Activated CD4-positive, alpha-beta T cell treated with anti-CD3 and anti-CD28 coated beads for 1 hour (primary cell): ENCODE results near the gene GDF9.

Source experiments
- DNase-seq: peaks from one replicate; pipeline ENCODE4 v3.0.0-alpha.2; 2020

The GDF9 gene

DNA sequence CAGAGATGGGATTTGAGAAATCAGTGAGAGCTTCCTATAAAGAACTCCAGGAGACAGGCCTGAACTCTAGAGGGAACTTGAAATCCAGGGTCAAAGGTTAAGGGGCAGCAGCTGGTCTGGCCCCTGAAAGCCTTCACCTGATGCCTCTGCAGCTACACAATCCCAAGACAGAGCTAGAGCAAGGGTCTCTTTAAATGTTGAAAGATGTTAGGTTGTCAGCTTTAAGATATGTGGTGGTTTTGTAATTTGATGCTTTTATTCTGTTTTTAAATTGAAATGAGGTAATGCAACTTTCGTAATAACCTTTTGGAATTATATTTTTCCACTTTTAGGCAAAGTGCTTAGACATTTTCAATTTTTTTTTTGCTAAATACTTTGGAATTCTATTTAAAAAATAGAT lies 50.8 kb downstream of the GDF9 start:
- DNase-seq, result no peak

DNA sequence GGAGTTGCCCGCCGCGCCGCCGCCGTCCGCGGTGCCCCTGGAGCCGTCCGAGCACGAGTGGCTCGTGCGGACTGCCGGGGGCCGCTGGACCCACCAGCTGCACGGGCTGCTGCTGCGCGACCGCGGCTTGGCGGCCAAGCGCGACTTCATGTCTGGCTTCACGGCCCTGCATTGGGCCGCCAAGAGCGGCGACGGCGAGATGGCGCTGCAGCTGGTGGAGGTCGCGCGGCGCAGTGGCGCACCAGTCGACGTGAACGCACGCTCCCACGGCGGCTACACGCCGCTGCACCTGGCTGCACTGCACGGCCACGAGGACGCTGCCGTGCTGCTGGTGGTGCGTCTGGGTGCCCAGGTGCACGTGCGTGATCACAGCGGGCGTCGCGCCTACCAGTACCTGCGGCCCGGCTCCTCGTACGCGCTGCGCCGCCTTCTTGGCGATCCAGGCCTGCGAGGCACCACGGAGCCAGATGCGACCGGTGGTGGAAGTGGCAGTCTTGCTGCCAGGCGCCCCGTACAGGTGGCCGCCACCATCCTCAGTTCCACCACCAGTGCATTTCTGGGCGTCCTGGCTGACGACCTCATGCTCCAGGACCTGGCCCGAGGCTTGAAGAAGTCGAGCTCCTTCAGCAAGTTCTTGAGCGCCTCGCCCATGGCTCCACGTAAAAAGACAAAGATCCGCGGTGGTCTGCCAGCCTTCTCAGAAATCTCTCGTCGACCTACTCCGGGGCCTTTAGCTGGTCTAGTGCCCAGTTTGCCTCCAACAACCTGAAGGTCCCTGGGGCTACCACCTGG lies 51.6 kb downstream of the GDF9 start:
- DNase-seq, result no peak

DNA sequence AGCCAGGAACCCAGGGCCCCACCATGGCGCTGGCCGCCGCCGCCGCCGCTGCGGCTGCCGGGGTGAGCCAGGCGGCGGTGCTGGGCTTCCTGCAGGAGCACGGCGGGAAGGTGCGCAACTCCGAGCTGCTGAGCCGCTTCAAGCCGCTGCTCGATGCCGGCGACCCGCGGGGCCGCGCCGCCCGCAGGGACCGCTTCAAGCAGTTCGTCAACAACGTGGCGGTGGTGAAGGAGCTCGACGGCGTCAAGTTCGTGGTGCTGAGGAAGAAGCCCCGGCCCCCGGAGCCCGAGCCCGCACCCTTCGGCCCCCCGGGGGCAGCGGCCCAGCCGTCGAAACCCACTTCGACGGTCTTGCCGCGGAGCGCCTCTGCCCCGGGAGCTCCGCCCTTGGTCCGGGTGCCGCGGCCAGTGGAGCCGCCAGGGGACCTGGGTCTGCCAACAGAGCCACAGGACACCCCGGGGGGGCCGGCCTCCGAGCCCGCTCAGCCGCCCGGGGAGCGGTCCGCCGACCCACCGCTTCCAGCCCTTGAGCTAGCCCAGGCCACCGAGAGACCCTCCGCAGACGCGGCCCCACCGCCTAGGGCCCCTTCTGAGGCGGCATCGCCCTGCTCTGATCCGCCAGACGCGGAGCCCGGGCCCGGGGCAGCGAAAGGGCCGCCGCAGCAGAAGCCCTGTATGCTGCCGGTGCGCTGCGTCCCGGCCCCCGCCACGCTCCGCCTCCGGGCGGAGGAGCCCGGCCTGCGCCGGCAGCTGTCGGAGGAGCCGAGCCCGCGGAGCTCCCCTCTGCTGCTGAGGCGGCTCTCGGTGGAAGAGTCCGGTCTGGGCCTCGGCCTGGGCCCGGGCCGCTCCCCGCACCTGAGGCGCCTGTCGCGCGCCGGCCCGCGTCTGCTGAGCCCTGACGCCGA lies 52.4 kb downstream of the GDF9 start:
- DNase-seq, result no peak

DNA sequence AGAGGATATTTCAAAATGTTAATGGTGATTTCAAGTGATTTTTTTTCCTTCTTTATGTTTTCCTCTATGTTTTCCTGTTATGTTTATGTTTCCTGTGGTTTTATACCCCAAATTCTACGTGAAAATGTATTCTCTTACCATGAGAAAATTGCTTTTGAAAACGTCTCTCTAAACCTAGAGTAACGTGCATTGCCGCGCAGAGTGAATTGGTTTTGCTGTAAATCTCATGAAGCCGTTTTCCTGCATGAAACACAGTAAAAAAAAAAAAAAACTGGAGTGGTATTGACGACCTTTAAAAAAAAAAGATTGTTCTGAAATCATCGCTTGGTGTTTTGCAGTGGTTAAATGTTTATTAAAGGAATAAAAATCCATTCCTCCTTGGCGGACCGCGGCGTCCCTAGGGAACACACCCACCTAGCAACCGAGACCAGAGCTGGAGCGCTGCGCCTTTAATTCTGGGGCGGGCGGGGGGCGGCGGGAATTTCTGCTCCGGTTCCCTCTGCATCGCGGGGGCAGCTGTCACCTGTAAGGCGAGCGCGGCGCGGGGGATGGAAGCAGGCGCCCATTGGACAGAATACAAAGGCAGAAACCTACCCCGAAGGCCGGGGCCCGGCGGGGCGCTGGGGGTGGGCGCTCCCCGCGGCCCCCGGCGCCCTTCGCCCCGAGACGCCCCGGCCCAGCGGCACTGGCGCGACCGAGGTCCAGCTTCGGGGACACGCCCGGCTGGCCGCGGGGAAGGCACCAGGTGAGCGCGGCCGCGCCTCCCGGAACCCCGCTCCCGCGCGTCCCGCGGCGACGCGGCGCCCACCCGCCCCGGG lies 53.3 kb downstream of the GDF9 start, which contains the start of gene SOWAHA:
TSS of gene SOWAHA (plus strand) at position 522 of the 818 bp plus-strand sequence. CDS start 320 bp downstream, outside the sequence.
- DNase-seq, result no peak

DNA sequence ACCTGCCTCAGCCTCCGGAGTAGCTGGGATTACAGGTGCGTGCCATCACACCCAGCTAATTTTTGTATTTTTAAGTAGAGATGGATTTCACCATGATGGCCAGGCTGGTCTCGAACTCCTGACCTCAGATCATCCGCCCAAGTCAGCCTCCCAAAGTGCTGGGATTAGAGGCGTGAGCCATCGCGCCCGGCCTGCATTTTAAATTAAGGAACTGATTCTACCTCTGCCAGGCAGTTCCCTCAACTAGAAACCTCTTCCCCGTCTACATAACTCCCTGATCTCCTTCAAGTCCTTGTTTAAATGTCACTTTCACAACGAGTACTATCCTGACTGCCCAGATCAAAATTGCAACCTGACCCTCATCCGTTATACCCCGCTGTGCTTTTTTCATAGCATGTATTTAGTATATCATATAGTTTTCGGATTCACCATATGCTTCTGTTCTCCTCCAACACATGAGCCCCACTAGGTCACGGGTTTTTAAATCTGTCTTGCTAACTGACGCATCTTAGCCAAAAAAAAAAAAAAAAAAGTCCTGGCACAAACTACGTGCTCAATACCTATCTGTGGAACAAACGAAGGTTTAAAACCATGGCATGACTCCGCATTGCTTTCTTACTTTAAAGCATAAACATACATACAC lies 54.0 kb downstream of the GDF9 start:
- no peak for DNase-seq
